ENCODE measurements around the gene FRMPD2.
"Not testable (repeated sequence)": the region's sequence is repeated elsewhere in the genome, so short reads cannot be mapped to it uniquely, and the experiment has no call there.

FRMPD2 gene

DNA sequence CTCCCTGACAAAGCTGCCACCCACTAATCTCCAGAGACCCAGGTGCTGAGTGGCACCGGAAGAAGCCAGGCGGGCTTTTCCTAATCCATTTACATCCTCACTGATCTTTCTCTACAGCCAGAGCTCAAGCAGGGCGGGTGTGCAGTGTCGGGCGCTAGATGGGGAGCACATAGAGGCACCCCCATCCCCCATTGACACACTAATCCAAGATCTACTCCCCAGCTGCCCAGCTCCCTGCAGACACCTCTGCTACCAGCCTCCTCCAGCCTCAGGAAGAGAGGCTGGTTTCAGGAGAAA is 22.2 kb downstream of the FRMPD2 start:
- no peak for DNase-seq (ENCODE audit: low read depth in 2 of 2)

DNA sequence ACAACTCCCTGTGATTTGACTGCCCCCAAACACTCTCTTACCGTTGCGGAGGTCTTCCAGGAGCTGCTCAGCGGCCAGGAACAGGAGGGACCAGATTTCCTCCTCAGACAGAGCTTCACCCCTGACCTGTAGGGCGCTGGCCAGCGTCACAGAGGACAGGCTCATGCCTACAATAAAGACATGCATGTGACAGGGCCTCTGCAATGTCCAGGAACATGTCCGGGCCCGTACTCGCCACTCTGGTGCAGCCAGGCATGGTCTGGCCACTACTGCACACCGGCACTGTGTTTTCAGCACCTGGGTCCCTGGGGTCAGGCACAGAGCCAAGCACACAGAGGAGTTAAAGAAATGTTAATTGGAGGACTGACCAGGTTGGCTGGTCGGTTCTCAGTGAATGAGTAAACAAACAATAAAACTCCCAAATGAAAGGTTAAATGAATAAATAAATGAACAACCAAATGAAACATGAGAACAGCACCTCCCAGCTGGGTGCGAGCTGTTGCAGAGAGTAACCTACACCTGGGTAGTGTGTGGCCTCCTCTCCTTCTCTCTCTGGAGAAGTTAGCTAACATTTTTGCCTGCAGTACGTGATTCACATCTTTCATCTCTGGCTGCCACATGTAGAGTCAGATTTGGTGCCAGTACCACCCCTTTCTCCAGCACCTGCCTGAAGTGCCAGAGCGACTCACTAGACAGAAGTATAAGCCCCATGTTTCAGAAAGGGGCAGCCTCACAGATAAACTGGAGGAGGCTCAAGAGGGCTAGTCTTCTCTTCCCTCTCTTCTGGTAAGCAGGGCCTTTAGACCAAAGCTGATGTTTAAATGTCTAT is 22.8 kb downstream of the FRMPD2 start:
- DNase-seq (ENCODE audit: low read depth in 2 of 2): no peak

DNA sequence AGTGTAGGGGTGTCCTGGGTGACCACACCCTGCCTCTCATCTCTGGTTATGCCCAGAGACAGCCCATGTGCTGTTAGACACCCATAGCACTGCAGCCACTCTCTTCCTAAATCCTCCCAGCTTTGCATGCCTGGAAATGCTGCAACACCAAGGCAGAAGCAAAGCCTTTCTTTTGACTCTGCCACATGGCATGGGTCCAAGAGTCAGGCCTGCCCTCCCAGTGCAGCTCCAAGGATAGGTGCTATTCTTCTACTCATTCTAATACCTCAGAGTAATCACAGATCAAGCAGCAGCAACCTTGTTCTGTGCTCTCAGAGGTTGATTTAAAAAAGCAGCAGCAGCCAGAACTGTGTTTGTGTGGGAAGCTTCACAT is 23.4 kb downstream of the FRMPD2 start:
- DNase-seq (ENCODE audit: low read depth in 2 of 2): no peak

DNA sequence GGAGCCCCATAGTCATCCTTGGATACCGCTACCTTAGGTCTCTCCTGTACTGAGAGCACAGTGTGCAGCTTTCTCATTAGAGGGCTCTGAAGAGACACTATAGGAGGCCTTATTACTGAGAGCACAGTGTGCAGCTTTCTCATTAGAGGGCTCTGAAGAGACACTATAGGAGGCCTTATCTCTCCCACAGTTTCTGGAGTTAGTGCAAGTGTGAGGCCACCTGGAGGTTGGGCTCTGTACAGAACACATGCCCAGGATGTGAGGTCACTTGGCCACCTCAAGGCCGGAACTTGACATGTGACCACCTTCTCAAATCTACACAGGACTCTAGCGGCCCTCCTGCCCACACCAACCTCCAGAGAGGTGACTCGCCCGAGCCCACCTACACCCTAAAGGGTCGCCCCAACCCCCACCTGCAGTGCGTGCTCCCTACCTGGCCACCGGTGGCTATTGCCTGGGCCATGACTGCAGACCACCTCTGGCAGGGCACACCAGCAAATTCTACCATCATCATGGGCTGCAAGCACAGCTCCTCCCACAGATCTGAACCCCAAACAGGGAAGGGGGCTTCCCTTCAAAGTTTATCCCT is 24.6 kb downstream of the FRMPD2 start:
- DNase-seq (ENCODE audit: low read depth in 2 of 2): no peak

DNA sequence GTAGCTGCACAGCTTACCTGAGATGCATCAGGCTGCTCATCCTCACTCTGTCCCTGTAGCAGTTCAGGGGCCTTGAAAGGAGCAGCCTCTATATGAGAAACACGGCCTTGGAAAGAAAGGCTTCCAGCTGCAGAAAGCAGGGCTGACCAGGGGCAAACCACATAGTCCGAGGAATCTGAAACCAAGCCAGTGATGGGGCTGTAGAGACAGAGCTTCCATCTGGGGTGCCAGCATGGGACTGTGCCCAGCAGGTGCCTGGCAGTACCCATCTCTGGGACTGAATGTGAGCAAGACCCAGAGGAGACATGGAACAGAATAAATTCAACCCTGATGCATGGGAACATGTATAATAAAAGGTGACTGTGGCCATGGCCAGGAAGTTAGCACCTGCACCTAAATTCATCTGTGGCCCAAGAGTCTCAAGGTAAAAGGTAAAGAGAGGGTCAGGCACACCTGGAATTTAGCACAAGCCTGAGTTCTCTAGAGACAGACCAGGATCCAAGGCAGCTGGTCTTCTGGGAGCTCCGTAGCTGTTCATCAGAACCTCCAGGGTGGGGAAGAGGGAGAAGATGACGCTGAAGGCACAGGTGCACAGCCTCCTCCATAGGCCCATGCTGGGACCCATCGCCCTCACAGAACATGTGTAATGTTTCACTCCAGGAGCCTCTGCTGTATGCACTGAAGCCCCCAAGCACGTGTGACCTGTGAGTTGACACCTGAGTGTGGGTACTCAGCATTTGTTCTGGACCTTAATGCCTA is 25.3 kb downstream of the FRMPD2 start:
- no peak for DNase-seq (ENCODE audit: low read depth in 2 of 2)

DNA sequence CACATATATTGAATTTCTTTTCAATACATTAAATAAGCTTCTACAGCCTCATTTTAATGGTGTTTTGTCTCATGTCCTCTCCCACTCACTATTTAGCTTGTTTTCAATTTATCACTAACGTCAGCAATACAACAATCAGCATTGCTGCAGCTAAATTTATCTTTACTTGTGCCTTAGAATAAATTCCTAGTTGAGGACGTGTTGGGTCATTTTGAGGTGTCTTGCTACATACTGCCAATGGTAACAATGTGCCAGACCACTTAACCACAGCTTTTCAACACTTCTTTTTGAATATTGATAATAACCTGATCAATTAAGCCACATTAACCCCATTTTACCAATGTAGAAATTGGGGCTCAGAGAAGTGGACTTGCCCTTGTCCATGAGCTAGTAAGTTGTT is 26.0 kb downstream of the FRMPD2 start:
- DNase-seq (ENCODE audit: low read depth in 2 of 2): no peak

DNA sequence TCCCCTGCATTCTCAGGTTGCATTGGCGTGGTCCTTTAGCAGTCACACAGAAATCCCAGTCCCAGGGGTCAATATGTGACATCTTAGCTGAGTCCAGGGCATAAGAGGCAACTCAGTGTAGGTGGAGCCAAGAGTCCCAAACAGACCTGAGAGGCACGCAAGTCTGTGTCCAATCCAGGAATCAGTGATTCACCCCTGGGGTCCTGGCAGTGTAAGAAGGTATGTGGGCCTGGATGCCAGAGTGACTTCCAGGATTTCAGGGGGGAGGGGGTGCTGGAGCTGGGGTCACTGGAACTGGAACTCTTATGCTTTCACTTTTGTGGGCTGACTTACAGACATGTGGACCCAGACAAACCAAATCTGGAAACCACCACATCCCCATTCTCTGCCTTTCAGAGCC is 26.8 kb downstream of the FRMPD2 start:
- DNase-seq (ENCODE audit: low read depth in 2 of 2): no peak

DNA sequence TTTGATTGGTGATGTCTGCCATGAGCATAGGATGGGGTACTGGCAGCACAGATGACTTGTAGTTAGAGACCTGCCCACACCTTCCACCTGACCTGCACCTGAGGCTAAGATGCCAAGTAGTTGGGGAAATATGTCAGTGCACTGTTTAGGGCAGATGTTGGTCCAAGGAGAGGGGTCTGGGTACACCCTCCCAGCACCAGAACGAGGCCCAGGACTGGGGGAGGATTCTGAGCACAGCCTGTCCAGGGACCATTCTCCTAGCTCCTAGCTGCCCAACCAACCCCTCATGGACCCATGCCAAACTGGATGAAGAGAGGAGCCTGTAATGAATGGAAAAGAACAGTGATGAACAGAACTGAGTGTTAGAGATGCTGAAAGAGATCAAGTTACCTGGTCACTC is 28.0 kb downstream of the FRMPD2 start:
- DNase-seq (ENCODE audit: low read depth in 2 of 2): no peak

DNA sequence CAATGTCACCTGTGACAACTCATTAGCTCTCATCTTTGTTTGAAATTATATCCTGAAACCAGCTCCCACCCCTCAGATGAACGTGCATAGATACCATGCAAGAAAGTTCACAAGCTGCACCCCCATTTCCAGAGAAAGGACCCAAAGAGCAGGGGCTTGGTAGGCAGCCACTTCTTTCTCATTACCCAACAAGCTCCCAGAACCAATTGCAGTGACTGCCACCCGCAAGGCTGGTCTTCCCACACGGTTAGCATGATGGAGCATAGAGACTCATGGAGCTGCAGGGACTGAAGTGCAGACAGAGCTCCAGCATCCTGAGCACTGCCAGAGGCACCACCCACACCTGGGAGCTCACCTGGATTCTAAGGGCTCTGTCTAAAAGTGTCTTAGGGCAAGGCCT is 28.5 kb downstream of the FRMPD2 start:
- DNase-seq (ENCODE audit: low read depth in 2 of 2): no peak

DNA sequence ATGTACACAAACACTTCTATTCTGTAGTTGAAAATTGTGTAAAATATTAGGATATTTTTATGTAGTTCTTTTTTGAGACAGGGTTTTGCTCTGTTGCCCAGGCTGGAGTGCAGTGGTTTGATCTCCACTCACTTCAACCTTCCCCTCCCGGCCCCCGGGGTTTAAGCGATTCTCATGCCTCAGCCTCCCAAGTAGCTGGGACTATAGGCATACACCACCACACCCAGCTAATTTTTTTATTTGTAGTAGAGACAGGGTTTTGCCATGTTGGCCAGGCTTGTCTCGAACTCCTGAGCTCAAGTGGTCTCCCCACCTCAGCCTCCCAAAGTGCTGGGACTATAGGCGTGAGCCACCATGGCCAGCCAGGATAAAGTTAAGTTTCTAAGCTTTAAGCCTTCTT is 30.6 kb downstream of the FRMPD2 start:
- not testable (repeated sequence) for DNase-seq (ENCODE audit: low read depth in 2 of 2)

DNA sequence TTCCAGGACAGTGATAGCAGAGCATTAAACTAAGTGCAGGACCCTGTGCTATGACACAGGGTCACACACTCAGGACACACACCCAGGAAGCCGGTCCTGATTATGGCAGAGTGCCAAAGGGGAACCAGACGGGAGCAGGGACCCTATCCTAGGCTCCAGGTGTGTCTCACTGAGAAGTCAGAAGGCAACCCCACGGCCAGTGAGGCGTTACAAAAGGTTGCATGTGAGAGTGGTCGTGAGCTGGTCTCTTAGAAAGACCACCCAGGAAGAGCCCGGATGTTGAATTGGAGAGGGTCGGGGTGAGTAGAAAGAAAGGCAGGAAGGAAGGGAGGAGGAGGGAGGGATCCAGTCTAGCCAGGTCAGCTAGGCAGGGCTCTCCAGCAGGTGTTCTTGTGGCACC is 31.0 kb downstream of the FRMPD2 start:
- DNase-seq (ENCODE audit: low read depth in 2 of 2): no peak

DNA sequence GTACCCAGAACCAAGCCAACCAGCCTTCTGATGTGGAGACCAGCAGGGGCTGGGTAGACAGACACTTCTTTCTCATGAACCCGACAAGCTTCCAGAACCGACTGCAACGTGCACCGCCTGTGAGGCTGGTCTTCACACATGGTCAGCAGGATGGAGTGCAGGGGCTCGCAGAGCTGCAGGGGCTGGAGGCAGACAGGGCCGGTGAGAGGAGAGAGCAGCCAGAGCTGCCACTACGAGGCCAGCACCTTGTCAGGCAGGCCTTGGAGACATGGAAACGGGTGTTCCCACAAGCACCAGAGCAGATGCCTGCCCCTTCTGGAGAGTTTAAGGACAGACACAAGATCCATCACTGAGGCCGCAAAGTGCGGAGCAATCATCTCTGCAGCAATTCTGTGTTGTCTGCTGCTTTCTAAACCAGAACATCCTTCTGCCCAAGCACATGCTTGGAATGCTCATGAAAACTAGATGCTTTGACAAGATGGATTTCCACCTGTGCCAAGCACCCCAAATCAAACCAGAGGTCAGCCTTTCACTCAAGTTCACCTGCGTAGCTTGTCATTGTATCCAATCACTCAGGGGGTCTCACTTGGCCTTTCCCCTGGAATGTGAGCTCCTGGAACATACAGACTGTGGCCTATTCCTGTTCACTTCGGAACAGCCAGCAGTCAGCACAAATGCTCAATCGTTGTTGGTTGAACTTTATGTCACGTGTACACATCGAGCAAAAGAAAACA is 32.2 kb downstream of the FRMPD2 start:
- no peak for DNase-seq (ENCODE audit: low read depth in 2 of 2)

DNA sequence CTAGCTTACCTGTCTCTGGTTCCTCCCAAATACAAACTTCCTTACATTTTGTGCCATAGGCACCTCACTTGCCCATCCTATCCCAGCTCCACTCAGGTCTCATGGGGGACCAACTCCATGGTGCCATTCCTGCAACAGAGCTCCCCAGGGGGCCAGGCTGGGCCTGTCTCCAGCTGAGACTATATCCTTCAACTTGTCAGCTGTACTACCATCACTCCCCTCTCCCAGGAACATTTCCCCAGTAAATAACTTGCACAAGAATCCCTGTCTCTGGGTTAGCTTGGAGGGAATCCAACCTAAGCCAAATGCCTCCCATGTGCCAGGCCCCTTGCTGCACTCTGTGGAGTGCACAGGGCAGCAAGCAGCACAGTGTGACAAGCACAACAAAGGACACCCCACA is 33.2 kb downstream of the FRMPD2 start:
- DNase-seq (ENCODE audit: low read depth in 2 of 2): no peak

DNA sequence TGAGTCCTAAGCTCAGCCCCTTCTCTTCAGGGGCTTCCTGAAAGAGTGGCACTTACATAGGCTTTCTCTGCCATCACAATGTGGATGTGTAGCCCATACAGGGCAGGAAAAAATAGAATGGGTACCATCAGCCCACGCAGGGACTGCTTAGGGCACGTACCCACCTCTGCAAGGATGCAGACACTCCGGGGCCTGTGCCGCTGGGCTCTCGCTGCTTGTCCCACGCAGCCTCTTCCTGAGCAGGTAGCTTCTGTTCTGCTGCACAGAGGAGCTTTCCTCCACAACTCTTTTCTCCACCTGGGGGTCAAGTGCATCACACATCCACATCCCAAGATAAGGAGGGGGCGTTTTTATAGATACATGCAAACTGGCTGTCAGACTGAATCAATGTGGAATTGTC is 34.3 kb downstream of the FRMPD2 start:
- no peak for DNase-seq (ENCODE audit: low read depth in 2 of 2)

DNA sequence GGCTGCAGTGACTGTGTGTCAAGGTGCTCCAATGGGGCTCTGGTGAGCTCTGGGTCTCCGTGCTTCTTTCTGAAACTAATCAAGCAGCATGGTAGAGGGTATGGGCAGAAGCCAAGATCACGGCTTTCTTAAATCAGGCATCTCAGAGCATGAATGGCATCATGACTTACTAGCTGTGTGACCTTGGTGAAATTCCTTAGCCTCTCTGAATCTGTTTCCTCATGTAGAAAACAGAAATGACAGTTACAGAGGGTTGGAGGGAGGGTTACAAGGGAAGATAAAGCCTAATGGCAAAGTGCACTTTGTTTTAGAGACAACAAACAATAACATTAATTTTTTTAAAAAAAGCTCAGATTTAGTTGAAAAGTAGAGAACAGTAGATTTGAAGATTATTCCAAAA is 34.9 kb downstream of the FRMPD2 start:
- no peak for DNase-seq (ENCODE audit: low read depth in 2 of 2)

DNA sequence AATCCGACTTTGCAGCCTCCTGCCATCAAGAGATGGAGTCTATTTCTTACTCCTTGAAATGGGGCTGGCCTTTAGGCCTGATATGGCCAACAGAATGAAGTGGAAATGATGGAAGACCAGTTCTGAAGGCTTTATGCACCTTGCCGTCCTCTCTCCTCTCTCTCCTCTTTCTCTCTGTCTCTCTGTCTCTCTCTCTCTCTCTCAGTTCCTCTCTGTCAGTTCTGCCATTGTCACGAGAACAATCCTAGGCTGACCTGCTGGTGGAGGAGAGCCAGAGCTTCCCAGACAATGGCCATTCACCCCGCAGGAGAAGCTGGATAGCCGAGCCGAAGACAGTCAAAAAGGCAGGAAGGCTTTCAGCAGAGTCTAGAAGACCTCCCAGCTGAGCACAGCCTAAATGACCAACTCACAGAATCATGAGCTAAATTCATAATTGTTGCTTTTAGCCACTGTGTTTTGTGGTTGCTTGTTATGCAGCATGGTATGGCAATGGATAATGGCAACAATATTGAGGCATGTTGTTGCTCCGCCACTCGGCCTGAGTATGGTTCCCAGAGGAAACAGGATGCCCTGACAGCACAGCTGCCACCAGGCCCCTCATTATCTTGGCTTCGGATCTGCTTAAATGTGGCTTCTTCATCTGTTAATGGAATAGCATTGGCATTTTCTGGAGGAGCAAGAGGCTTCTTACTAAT is 35.5 kb downstream of the FRMPD2 start:
- DNase-seq (ENCODE audit: low read depth in 2 of 2): no peak

DNA sequence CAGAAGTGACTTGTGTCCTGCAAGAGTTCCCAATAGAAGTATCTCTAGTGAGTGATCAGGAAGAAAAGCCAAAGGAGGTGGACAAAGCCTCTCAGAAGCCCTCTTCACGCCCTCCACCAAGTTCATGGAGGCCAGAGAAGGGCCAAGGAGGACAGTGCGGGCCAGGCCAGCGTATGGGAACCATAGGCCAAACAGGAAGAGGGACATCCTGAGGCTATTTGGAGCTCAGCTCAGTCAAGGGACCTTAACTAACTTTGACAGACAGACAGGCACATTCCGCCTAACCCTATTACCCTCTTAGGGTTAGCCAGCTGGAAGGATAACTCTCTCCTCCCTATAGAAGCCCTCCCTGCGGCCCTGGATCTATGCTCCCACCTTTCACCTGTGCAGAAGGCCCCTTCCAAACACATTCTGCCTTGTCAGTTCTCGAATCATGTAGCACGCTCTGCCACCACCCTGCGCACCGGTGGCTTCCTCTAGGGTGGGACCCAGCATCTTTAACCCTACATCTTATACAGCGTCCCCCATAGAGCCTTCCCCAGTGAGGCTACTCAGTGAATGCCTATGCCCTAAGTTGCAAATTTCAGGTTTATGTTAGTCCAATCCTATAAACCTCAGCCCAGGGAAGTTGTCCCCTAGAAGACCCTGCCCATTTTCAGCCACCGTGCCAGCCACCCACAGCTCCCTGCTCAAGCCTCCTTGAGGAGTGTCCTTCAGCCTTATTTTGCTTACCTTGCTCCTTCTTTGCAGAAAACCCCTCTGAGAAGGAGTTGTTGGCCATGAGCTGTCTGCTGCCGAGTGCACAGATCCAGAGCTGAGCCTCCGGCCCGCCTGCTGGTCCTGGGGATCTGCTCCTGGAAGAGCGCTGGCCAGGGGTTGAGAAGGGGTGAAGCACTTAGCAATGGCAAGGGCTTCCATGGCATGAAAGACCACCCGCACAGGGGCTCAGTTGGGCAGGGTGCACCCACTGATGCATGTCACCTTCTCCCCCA is 36.9 kb downstream of the FRMPD2 start:
- no peak for DNase-seq (ENCODE audit: low read depth in 2 of 2)

DNA sequence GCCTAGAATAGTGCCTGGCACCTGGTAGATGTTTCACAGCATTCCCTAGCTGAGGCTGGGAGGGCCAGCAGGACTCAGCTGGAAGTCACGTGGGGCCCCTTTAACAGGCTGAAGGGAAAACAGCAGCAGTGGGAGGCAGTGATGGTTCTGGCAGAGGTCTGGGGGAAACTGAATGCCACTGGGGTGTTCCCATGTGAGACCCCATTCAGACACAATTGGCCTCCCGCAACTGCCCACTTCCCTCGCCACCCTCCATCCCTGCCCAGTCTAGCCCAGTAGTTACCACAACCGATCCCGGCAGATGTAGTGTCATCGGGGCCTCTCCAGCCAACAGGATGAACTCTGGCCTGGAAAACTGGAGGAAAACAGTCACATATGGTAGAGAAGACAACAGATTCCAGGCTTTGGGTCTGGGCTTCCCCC is 38.3 kb downstream of the FRMPD2 start:
- DNase-seq (ENCODE audit: low read depth in 2 of 2): no peak

DNA sequence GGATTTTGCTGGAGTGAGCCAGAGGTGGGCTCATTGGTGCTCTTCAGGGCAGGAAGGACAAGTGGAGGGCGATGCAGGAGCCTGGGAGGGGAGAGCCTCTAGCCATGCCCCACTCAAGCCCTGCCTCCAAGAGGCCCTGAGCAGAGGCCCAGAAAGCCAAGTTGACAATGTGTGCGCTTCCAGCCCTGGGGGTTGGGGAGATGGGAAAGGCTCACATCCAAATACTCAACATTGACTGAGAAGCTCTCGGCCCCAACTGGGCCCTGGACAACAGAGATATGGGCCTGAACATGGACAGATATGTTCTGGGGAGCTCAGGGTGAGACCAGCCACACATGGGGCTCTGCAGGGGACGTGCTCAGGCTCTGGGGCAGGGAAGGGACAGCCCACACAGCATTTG is 39.0 kb downstream of the FRMPD2 start:
- no peak for DNase-seq (ENCODE audit: low read depth in 2 of 2)

DNA sequence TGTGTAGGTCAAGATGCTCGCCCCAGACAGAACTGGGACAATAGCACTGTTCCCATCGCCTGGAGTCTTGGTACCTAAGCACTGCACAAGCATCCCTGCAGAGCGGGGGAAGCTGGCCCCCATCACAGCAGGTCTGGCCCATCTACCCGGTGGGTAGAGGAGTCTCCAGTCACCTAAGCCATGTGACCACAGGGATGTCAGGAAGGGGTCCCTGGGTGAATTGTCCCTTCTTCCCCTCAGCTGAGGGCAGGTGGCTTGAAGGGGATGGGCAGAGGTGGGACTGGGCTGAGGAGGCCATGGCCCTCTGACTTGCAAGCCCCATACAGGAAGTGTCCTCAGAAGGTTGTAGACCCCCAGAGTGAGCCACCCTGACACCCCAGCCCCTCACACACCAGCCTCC is 39.7 kb downstream of the FRMPD2 start:
- no peak for DNase-seq (ENCODE audit: low read depth in 2 of 2)

DNA sequence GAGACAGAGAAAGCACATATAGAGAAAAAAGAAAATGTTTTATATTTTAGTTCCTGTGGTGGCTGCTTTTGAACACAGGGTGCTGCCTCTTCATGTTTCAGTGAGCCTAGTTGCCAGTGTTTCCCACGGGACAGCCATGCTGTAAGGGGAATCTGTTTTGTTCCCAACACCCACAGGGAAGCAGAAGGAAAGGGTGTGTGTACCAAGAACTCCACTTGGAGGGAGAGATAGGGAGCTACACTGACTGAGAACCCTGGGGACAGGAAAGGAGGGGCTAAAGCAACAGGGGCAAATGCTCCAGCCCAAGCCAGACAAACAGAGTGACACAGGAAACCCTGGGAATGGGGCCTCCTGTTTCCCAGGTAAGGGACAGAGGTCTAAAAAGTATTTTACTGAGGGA is 40.2 kb downstream of the FRMPD2 start:
- DNase-seq (ENCODE audit: low read depth in 2 of 2): no peak
